ENCODE results near the gene SUFU. TPM values are rescaled to one million over a fixed set of nuclear protein-coding genes. Genes with fewer than 3 reads are reported as not detected.

The SUFU gene
- total and polyA plus RNA-seq, 10 donors, result 2.0 to 21.9 (median 13.0) TPM

- Histone ChIP-seq H3K27me3 (replicated peaks in 1 of 7) (no peaks in the 10 kb centered on the region), H3K36me3 (peaks cover 0 to 28% (median 0%) of the 10 kb centered on the region in 6 donors), H3K27ac (no peak overlapping the region), H3K9me3 (no peaks in the 10 kb centered on the region), H3K4me1 (no peaks in the 10 kb centered on the region), H3K4me3 (no peak overlapping the region)
- DNase-seq, result peak; percentile 40
- 79 to 93% (median 86%) methylated on average over 10 of the region's 10 CpGs for WGBS, 5 donors
- TF ChIP-seq POLR2A (IDR thresholded peaks at IDR 0.05), result no peak
- no peak for TF ChIP-seq POLR2AphosphoS5 (IDR thresholded peaks at IDR 0.05)
- no peak for TF ChIP-seq CTCF (IDR thresholded peaks at IDR 0.05 in 8 of 11, conservative IDR thresholded peaks at IDR 0.05 in 3 of 11)
- intact Hi-C loops (cut with DNase I; ENCODE audit: low total_unique reads), result no loop called here
Measured at GRCh38 chr10:102564209-102564834, 60.5 kb downstream of the SUFU start.

- no peak overlapping the region for H3K27ac ChIP-seq
- peaks cover 0 to 28% (median 0%) of the 10 kb centered on the region in 6 donors for H3K36me3 ChIP-seq
- intact Hi-C loops (cut with DNase I; ENCODE audit: low total_unique reads), result no loop called here
- H3K9me3 ChIP-seq, result no peaks in the 10 kb centered on the region
- TF ChIP-seq POLR2A (IDR thresholded peaks at IDR 0.05), result no peak
- no peak for TF ChIP-seq CTCF (IDR thresholded peaks at IDR 0.05 in 8 of 11, conservative IDR thresholded peaks at IDR 0.05 in 3 of 11)
- no peaks in the 10 kb centered on the region for H3K27me3 ChIP-seq (replicated peaks in 1 of 7)
- H3K4me1 ChIP-seq, result no peaks in the 10 kb centered on the region
- no peak for DNase-seq
- 93 to 97% (median 95%) methylated on average over 8 of the region's 8 CpGs for WGBS, 5 donors
- no peak overlapping the region for H3K4me3 ChIP-seq
Measured at GRCh38 chr10:102565793-102566192, 62.0 kb downstream of the SUFU start.

- Histone ChIP-seq H3K4me1 (peaks cover 4 to 46% (median 30%) of the 10 kb centered on the region in 6 donors), H3K27me3 (replicated peaks in 1 of 7) (no peaks in the 10 kb centered on the region), H3K27ac (peak overlapping the region in 6 of 8 donors; percentile 29 to 62 (median 42)), H3K4me3 (no peak overlapping the region), H3K36me3 (no peaks in the 10 kb centered on the region), H3K9me3 (no peaks in the 10 kb centered on the region)
- no peak for TF ChIP-seq CTCF (IDR thresholded peaks at IDR 0.05 in 8 of 11, conservative IDR thresholded peaks at IDR 0.05 in 3 of 11)
- TF ChIP-seq POLR2AphosphoS5 (IDR thresholded peaks at IDR 0.05), result no peak
- no peak for TF ChIP-seq POLR2A (IDR thresholded peaks at IDR 0.05)
- DNase-seq, result no peak
- WGBS, 5 donors, result 12 to 50% (median 21%) methylated on average over 1 of the region's 1 CpG
- intact Hi-C loops (cut with DNase I; ENCODE audit: low total_unique reads), result no loop called here
Measured at GRCh38 chr10:102578782-102579181, 75.0 kb downstream of the SUFU start.

GRCh38 chr10:102579328-102579727 lies 75.6 kb downstream of the SUFU start:
- Histone ChIP-seq H3K36me3 (no peaks in the 10 kb centered on the region), H3K27ac (peak overlapping the region in 7 of 8 donors; percentile 2 to 62 (median 36)), H3K9me3 (no peaks in the 10 kb centered on the region), H3K4me1 (peaks cover 4 to 51% (median 34%) of the 10 kb centered on the region in 6 donors), H3K27me3 (replicated peaks in 1 of 7) (no peaks in the 10 kb centered on the region), H3K4me3 (peak overlapping the region in 1 of 8 donors; percentile 33)
- TF ChIP-seq POLR2A (IDR thresholded peaks at IDR 0.05) (no peak), CTCF (IDR thresholded peaks at IDR 0.05 in 8 of 11, conservative IDR thresholded peaks at IDR 0.05 in 3 of 11) (no peak), POLR2AphosphoS5 (IDR thresholded peaks at IDR 0.05) (peak in 2 of 3 donors; percentile 9 to 18)
- WGBS, 5 donors, result 26 to 46% (median 35%) methylated on average over 7 of the region's 7 CpGs
- intact Hi-C loops (cut with DNase I; ENCODE audit: low total_unique reads), result no loop called here
- DNase-seq, result no peak

Measured in spleen (tissue), 11 donors.